Chondrocyte (in vitro differentiated cells): Measurements from ENCODE around the gene ZNF622. TPM values are rescaled to one million over a fixed set of nuclear protein-coding genes. Genes with fewer than 3 reads are reported as not detected.

Source experiments
- DNase-seq: peaks from one replicate; pipeline ENCODE4 v3.0.0; 2021; ENCODE audit warnings: mixed read lengths, low spot score
- H3K27ac Mint-ChIP-seq: one replicate; pipeline ENCODE4 v1.8.0; 2021; ENCODE audit warnings: mild to moderate bottlenecking, moderate library complexity, mixed read lengths; ENCODE audit not compliant: unreplicated experiment
- H3K27me3 Mint-ChIP-seq: 2 replicates; pipeline ENCODE4 v1.8.0; 2021; ENCODE audit warnings: low read depth, mixed read lengths
- H3K36me3 Mint-ChIP-seq: 2 replicates; pipeline ENCODE4 v1.8.0; 2021; ENCODE audit warnings: low read depth, mixed read lengths
- H3K4me1 Mint-ChIP-seq: 2 replicates; pipeline ENCODE4 v1.8.0; 2021; ENCODE audit warnings: low read depth, mild to moderate bottlenecking, mixed read lengths
- H3K4me3 Mint-ChIP-seq: one replicate; pipeline ENCODE4 v1.8.0; 2021; ENCODE audit warnings: mild to moderate bottlenecking, moderate library complexity, mixed read lengths; ENCODE audit not compliant: unreplicated experiment
- H3K9me3 Mint-ChIP-seq: 2 replicates; pipeline ENCODE4 v1.8.0; 2021; ENCODE audit warnings: low read depth, mixed read lengths
- CTCF ChIP-seq: fragments of 200-600 bp; sonication (generic); IDR thresholded peaks from 2 replicates; pipeline ENCODE4 v1.5.0; 2021; ENCODE audit warnings: antibody characterized with exemption, mild to moderate bottlenecking, moderate library complexity
- total RNA-seq: library from RNA; stranded (reverse); gene quantifications from 3 replicates; pipeline ENCODE4 v1.2.1, GENCODE V29; 2021

The ZNF622 gene
- total RNA-seq, 1 donor from 2014 or later, result 32.7 TPM

- DNase-seq, result no peak
- H3K27me3 Mint-ChIP-seq, result peaks cover 39% of the 10 kb centered on the region
- no peaks in the 10 kb centered on the region for H3K36me3 Mint-ChIP-seq
- no peak overlapping the region for H3K4me3 Mint-ChIP-seq
- no peak for TF ChIP-seq CTCF
- no peaks in the 10 kb centered on the region for H3K9me3 Mint-ChIP-seq
- H3K4me1 Mint-ChIP-seq, result no peaks in the 10 kb centered on the region
- H3K27ac Mint-ChIP-seq, result no peak overlapping the region
Measured at GRCh38 chr5:16417398-16418074, 48.1 kb downstream of the ZNF622 start.

GRCh38 chr5:16414861-16415260 lies 50.7 kb downstream of the ZNF622 start:
- no peak overlapping the region for H3K4me3 Mint-ChIP-seq
- H3K36me3 Mint-ChIP-seq, result no peaks in the 10 kb centered on the region
- TF ChIP-seq CTCF, result no peak
- H3K4me1 Mint-ChIP-seq, result no peaks in the 10 kb centered on the region
- peaks cover 4% of the 10 kb centered on the region for H3K9me3 Mint-ChIP-seq
- peaks cover 37% of the 10 kb centered on the region for H3K27me3 Mint-ChIP-seq
- H3K27ac Mint-ChIP-seq, result no peak overlapping the region
- DNase-seq, result no peak

GRCh38 chr5:16413166-16413860 lies 52.3 kb downstream of the ZNF622 start:
- H3K4me3 Mint-ChIP-seq, result no peak overlapping the region
- TF ChIP-seq CTCF, result no peak
- H3K27me3 Mint-ChIP-seq, result peaks cover 34% of the 10 kb centered on the region
- no peak overlapping the region for H3K27ac Mint-ChIP-seq
- H3K4me1 Mint-ChIP-seq, result no peaks in the 10 kb centered on the region
- DNase-seq, result no peak
- no peaks in the 10 kb centered on the region for H3K36me3 Mint-ChIP-seq
- peaks cover 4% of the 10 kb centered on the region for H3K9me3 Mint-ChIP-seq

GRCh38 chr5:16412556-16412955 lies 53.0 kb downstream of the ZNF622 start:
- no peak for DNase-seq
- Mint-ChIP-seq H3K9me3 (peaks cover 8% of the 10 kb centered on the region), H3K4me1 (no peaks in the 10 kb centered on the region), H3K4me3 (no peak overlapping the region), H3K27ac (no peak overlapping the region), H3K36me3 (no peaks in the 10 kb centered on the region), H3K27me3 (peaks cover 31% of the 10 kb centered on the region)
- no peak for TF ChIP-seq CTCF

- H3K4me1 Mint-ChIP-seq, result no peaks in the 10 kb centered on the region
- no peak overlapping the region for H3K27ac Mint-ChIP-seq
- peaks cover 31% of the 10 kb centered on the region for H3K27me3 Mint-ChIP-seq
- DNase-seq, result no peak
- no peak overlapping the region for H3K4me3 Mint-ChIP-seq
- H3K9me3 Mint-ChIP-seq, result peaks cover 8% of the 10 kb centered on the region
- H3K36me3 Mint-ChIP-seq, result no peaks in the 10 kb centered on the region
- TF ChIP-seq CTCF, result no peak
Measured at GRCh38 chr5:16411741-16412455, 53.7 kb downstream of the ZNF622 start.
